HepG2 (cell line): ENCODE measurements around the gene FAM187B. TPM values are rescaled to one million over a fixed set of nuclear protein-coding genes. Genes with fewer than 3 reads are reported as not detected.

Experiments
- ATAC-seq: fragments of 200-7000 bp; cut with Tn5 transposase; 3 replicates; pipeline ENCODE4 v1.9.1; 2020; ENCODE audit warnings: mild to moderate bottlenecking, moderate library complexity
- BruUV-seq: library from RNA; stranded (reverse); fragments of 400-500 nt; replicated peaks from 2 replicates; lab custom pipeline; 2021; lab: Mats Ljungman, UMichigan
- CTCF ChIA-PET: fragments of 300-600 bp; formaldehyde crosslinking; extraction: SDS; loops from one replicate; lab custom pipeline; 2021; ENCODE audit warnings: low total read pairs, inconsistent platforms, low intra/inter-chr PET ratio; lab: Yijun Ruan, JAX
- POLR2A ChIA-PET: fragments of 350-600 bp; sonication (Branson Sonifier 250); formaldehyde crosslinking; loops from one replicate; lab custom pipeline; 2020; ENCODE audit warnings: antibody characterized with exemption, inconsistent platforms; lab: Yijun Ruan, JAX
- DNase-seq: peaks from one replicate; pipeline ENCODE4 v3.0.0-alpha.2; 2015; ENCODE audit warnings: low spot score
- FAIRE-seq: peaks from 3 replicates; lab custom pipeline; 2011; peaks lifted over from hg19 to GRCh38; lab: Jason Lieb, UNC
- H2AFZ ChIP-seq: one replicate; pipeline ENCODE4 v1.6.1; 2011; ENCODE audit warnings: low read length, inconsistent platforms
- H3K27ac ChIP-seq: fragments of 300-600 bp; 3 replicates; pipeline ENCODE4 v1.8.0; 2011; ENCODE audit warnings: mixed run types, mild to moderate bottlenecking, mixed read lengths, low read length, inconsistent platforms; ENCODE audit not compliant: insufficient read depth; ENCODE audit errors: extremely low read length
- H3K27me3 ChIP-seq, 2 experiments: fragments of 200-600 bp in 1 of 2; 2 replicates in 1 of 2; 3 replicates in 1 of 2; pipeline versions ENCODE4 v1.6.0 to v1.8.0; 2011; ENCODE audit warnings: low read length in 2 of 2, mild to moderate bottlenecking in 2 of 2, moderate library complexity in 2 of 2, inconsistent platforms in 1 of 2; ENCODE audit not compliant: insufficient read depth in 2 of 2, control insufficient read depth in 1 of 2
- H3K36me3 ChIP-seq, 2 experiments: fragments of 200-600 bp in 1 of 2; replicated peaks in 1 of 2; 2 replicates in 1 of 2; 3 replicates in 1 of 2; pipeline versions ENCODE4 v1.5.1 to v1.8.0; 2011; ENCODE audit warnings: low read length in 2 of 2, inconsistent platforms in 1 of 2; ENCODE audit not compliant: insufficient read depth in 2 of 2, control insufficient read depth in 1 of 2
- H3K4me1 ChIP-seq: 2 replicates; pipeline ENCODE4 v1.5.1; 2012; ENCODE audit warnings: low read length, inconsistent platforms; ENCODE audit not compliant: insufficient read depth
- H3K4me2 ChIP-seq: 2 replicates; pipeline ENCODE4 v1.6.0; 2011; ENCODE audit warnings: low read depth, low read length, inconsistent platforms
- H3K4me3 ChIP-seq, 3 experiments: fragments of 200-600 bp in 1 of 3; sonication (generic), shearing (Covaris generic) in 1 of 3; replicated peaks in 1 of 3; 2 replicates each; pipeline ENCODE4 v1.5.1; 2011 to 2016; ENCODE audit warnings: low read length in 3 of 3, inconsistent platforms in 2 of 3, low read depth in 2 of 3, mild to moderate bottlenecking in 2 of 3, control low read depth in 1 of 3, mixed read lengths in 1 of 3; ENCODE audit not compliant: insufficient read depth in 1 of 3
- H3K79me2 ChIP-seq: one replicate; pipeline ENCODE4 v1.6.1; 2011; ENCODE audit warnings: low read length, inconsistent platforms; ENCODE audit not compliant: insufficient read depth
- H3K9ac ChIP-seq: 2 replicates; pipeline ENCODE4 v1.6.0; 2011; ENCODE audit warnings: mild to moderate bottlenecking, low read depth, low read length, inconsistent platforms; ENCODE audit not compliant: insufficient read depth
- H3K9me3 ChIP-seq: 2 replicates; pipeline ENCODE4 v1.5.1; 2012; ENCODE audit warnings: mild to moderate bottlenecking, low read length
- H4K20me1 ChIP-seq: 2 replicates; pipeline ENCODE4 v1.6.0; 2011; ENCODE audit warnings: inconsistent platforms, mild to moderate bottlenecking, low read length, moderate library complexity; ENCODE audit not compliant: insufficient read depth
- CBX5 ChIP-seq: sonication (generic); formaldehyde crosslinking; IDR thresholded peaks from 2 replicates; pipeline ENCODE4 v1.4.0; 2020; ENCODE audit warnings: missing genetic modification reagents, borderline replicate concordance
- CENPX ChIP-seq: sonication (generic); formaldehyde crosslinking; IDR thresholded peaks from 2 replicates; pipeline ENCODE4 v1.9.0; 2021; ENCODE audit warnings: mild to moderate bottlenecking, missing genetic modification reagents, moderate library complexity
- GFI1 ChIP-seq: sonication (generic); formaldehyde crosslinking; IDR thresholded peaks from 2 replicates; pipeline ENCODE4 v1.5.0; 2020; ENCODE audit warnings: missing genetic modification reagents, mild to moderate bottlenecking, borderline replicate concordance
- NONO ChIP-seq, 2 experiments: fragments of 450-650 bp in 1 of 2; sonication (generic) in 1 of 2; formaldehyde crosslinking in 1 of 2; IDR thresholded peaks in 1 of 2; conservative IDR thresholded peaks in 1 of 2; 2 replicates each; pipeline versions ENCODE4 v1.6.1 to v1.8.0; 2017 to 2022; ENCODE audit warnings: mild to moderate bottlenecking in 1 of 2, missing genetic modification reagents in 1 of 2, moderate library complexity in 1 of 2
- PCBP1 ChIP-seq: fragments of 200-400 bp; formaldehyde crosslinking; IDR thresholded peaks from 2 replicates; pipeline ENCODE4 v1.6.1; 2017; ENCODE audit warnings: mild to moderate bottlenecking, low read depth, low read length, borderline replicate concordance
- SIN3B ChIP-seq: fragments of 150-350 bp; IDR thresholded peaks from 2 replicates; pipeline ENCODE4 v1.6.1; 2014; ENCODE audit warnings: low read length
- SIX1 ChIP-seq: sonication (generic); formaldehyde crosslinking; IDR thresholded peaks from 2 replicates; pipeline ENCODE4 v1.4.0; 2020; ENCODE audit warnings: missing genetic modification reagents, borderline replicate concordance
- TBX2 ChIP-seq: sonication (generic); formaldehyde crosslinking; IDR thresholded peaks from 2 replicates; pipeline ENCODE4 v1.5.0; 2020; ENCODE audit warnings: missing genetic modification reagents, mild to moderate bottlenecking, borderline replicate concordance
- ZBTB20 ChIP-seq: sonication (generic); formaldehyde crosslinking; IDR thresholded peaks from 2 replicates; pipeline ENCODE4 v1.8.1; 2023; ENCODE audit warnings: missing genetic modification reagents, low read depth, mild to moderate bottlenecking, borderline replicate concordance
- ZNF180 ChIP-seq: sonication (generic); formaldehyde crosslinking; IDR thresholded peaks from 2 replicates; pipeline ENCODE4 v1.4.0; 2020; ENCODE audit warnings: low read depth, missing genetic modification reagents, borderline replicate concordance
- ZNF44 ChIP-seq: sonication (generic); formaldehyde crosslinking; IDR thresholded peaks from 2 replicates; pipeline ENCODE4 v1.5.1; 2020; ENCODE audit warnings: mild to moderate bottlenecking, missing genetic modification reagents
- ZNF547 ChIP-seq: sonication (generic); formaldehyde crosslinking; IDR thresholded peaks from 2 replicates; pipeline ENCODE4 v1.5.1; 2020; ENCODE audit warnings: mild to moderate bottlenecking, missing genetic modification reagents
- ZNF567 ChIP-seq: sonication (generic); formaldehyde crosslinking; IDR thresholded peaks from 2 replicates; pipeline ENCODE4 v1.8.1; 2023; ENCODE audit warnings: mild to moderate bottlenecking, missing genetic modification reagents, borderline replicate concordance
- ZNF878 ChIP-seq: sonication (generic); formaldehyde crosslinking; IDR thresholded peaks from 2 replicates; pipeline ENCODE4 v1.8.1; 2023; ENCODE audit warnings: mild to moderate bottlenecking, missing genetic modification reagents, moderate library complexity
- ZSCAN25 ChIP-seq: sonication (generic); formaldehyde crosslinking; IDR thresholded peaks from 2 replicates; pipeline ENCODE4 v1.8.0; 2022; ENCODE audit warnings: mild to moderate bottlenecking, missing genetic modification reagents
- WGBS: methylation state at CpG from one replicate; pipeline ENCODE4 v1.1.6; 2017; ENCODE audit warnings: low lambda C conversion rate; 5-methylcytosine and 5-hydroxymethylcytosine counted together
- in situ Hi-C: cut with HindIII; loops from 2 replicates; pipeline ENCODE4 v1.10.0; 2017; ENCODE audit warnings: low pct_unique_long_range_greater_than_20kb; ENCODE audit not compliant: extremely low pct_ligation_motif_present
- intact Hi-C: fragments of 100-400 bp; cut with micrococcal nuclease; formaldehyde crosslinking; loops from one replicate; pipeline ENCODE4 v1.10.0; 2022; ENCODE audit not compliant: unreplicated experiment
- polyA plus RNA-seq, 8 experiments: library from polyadenylated mRNA; depleted of rRNA in 3 of 8; stranded (reverse) in 7 of 8; unstranded in 1 of 8; fragments of >200 nt; fragmentation: Illumina TruSeq in 4 of 8; extraction: Trizol in 4 of 8; gene quantifications; 2 replicates each; pipeline versions ENCODE4 v1.2.1 to v1.2.3, GENCODE V29; 2011 to 2016; ENCODE audit warnings: low read depth in 4 of 8, missing spikeins in 1 of 8, mixed read lengths in 1 of 8; ENCODE audit not compliant: insufficient read depth in 1 of 8
- total RNA-seq, 5 experiments: library from RNA; depleted of rRNA; stranded (reverse); fragments of >200 nt; fragmentation: Illumina TruSeq; extraction: Trizol; gene quantifications; 2 replicates each; pipeline ENCODE4 v1.2.3, GENCODE V29; 2016; ENCODE audit warnings: low read depth in 1 of 5
- TF ChIP-seq, protein P1 (sequence below): sonication (generic); formaldehyde crosslinking; IDR thresholded peaks from 2 replicates; pipeline ENCODE4 v1.4.0; 2020; ENCODE audit warnings: mild to moderate bottlenecking, missing genetic modification reagents
- TF ChIP-seq, protein P2 (sequence below): sonication (generic); formaldehyde crosslinking; IDR thresholded peaks from 2 replicates; pipeline ENCODE4 v1.8.0; 2022; ENCODE audit warnings: mild to moderate bottlenecking, missing genetic modification reagents, moderate library complexity

The FAM187B gene
- total and polyA plus RNA-seq, 2 of the 13 experiments (the other 11 are each of a cell fraction or from before 2014, with no cell fraction given) = not detected

DNA sequence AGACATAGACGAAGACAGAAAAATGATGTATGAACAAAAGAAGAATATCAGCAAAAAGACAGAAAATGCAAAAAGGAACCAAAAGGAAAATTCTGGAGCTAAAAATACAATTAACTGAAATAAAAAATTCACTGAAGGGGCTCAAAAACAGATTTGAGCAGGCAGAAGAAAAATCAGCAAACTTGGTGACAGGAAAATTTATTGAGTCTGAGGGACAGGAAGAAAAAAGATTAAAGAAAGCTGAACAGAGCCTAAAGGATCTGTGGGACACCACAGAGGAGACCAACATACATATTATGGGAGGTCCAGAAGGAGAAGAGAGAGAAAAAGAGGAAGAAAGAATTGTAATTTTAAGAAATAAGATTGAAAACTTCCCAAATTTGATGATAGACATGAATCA is 12.9 kb upstream of the FAM187B start:
- Histone ChIP-seq H3K27me3 (no peaks in the 10 kb centered on the region), H2AFZ (no peak overlapping the region), H3K36me3 (no peaks in the 10 kb centered on the region), H4K20me1 (no peaks in the 10 kb centered on the region), H3K4me3 (no peak overlapping the region), H3K4me2 (no peak overlapping the region), H3K27ac (no peak overlapping the region), H3K9me3 (no peaks in the 10 kb centered on the region), H3K79me2 (no peaks in the 10 kb centered on the region), H3K4me1 (no peaks in the 10 kb centered on the region), H3K9ac (no peak overlapping the region)
- FAIRE-seq (no peak), DNase-seq (no peak), ATAC-seq (no peak)
- TF ChIP-seq ZNF44 (CRISPR knock-in tag) (no peak), ZNF180 (CRISPR knock-in tag) (no peak), SIX1 (CRISPR knock-in tag) (no peak), CBX5 (CRISPR knock-in tag) (no peak), ZNF547 (CRISPR knock-in tag) (no peak), TBX2 (no peak), ZNF567 (CRISPR knock-in tag) (no peak), ZSCAN25 (CRISPR knock-in tag) (no peak), NONO (IDR thresholded peaks at IDR 0.05) (no peak), NONO (CRISPR knock-in tag; conservative IDR thresholded peaks at IDR 0.05) (no peak)
- in situ Hi-C loops = no loop called here
- BruUV-seq = no TSS peak
- ChIA-PET CTCF (no interaction called here), POLR2A (no interaction called here)
- WGBS = 0% methylated on average over 1 of the region's 1 CpG
- intact Hi-C loops = loop anchor here (10.0 kb wide), 1 partner anchor 253 kb away; the partner anchor contains the start of gene KRTDAP

DNA sequence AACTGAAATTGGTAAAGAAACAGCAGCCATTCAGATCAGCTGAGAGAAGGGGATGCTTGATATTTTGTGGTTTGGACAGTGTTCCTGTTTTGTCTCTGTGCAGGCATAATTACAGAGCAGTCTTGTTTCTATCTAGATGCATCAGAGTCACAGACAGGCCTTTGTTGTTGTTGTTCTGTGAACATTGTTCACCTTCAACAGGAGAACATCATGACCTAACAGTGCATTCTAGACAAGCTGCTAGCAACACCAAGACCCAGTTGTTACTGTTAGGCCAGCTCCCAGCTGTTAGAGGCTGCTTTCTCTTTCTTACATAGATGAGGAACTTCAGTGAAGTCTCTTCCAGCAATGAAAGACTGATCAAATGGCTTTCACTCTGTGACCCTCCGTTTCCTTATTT is 11.8 kb upstream of the FAM187B start:
- Histone ChIP-seq H3K4me1 (no peaks in the 10 kb centered on the region), H3K4me2 (no peak overlapping the region), H3K9ac (no peak overlapping the region), H3K27ac (no peak overlapping the region), H3K27me3 (no peaks in the 10 kb centered on the region)
- POLR2A ChIA-PET = no interaction called here
- ATAC-seq = no peak
- BruUV-seq = no TSS peak
- TF ChIP-seq CENPX (CRISPR knock-in tag) = no peak
- TF ChIP-seq SIN3B = no peak
- TF ChIP-seq, protein P1, sequence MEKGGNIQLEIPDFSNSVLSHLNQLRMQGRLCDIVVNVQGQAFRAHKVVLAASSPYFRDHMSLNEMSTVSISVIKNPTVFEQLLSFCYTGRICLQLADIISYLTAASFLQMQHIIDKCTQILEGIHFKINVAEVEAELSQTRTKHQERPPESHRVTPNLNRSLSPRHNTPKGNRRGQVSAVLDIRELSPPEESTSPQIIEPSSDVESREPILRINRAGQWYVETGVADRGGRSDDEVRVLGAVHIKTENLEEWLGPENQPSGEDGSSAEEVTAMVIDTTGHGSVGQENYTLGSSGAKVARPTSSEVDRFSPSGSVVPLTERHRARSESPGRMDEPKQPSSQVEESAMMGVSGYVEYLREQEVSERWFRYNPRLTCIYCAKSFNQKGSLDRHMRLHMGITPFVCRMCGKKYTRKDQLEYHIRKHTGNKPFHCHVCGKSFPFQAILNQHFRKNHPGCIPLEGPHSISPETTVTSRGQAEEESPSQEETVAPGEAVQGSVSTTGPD (CRISPR knock-in tag) = no peak
- no peak for TF ChIP-seq ZNF878 (CRISPR knock-in tag)
- no peak for TF ChIP-seq ZBTB20 (CRISPR knock-in tag)
- no peak for TF ChIP-seq GFI1
- TF ChIP-seq PCBP1 = no peak
- TF ChIP-seq, protein P2, sequence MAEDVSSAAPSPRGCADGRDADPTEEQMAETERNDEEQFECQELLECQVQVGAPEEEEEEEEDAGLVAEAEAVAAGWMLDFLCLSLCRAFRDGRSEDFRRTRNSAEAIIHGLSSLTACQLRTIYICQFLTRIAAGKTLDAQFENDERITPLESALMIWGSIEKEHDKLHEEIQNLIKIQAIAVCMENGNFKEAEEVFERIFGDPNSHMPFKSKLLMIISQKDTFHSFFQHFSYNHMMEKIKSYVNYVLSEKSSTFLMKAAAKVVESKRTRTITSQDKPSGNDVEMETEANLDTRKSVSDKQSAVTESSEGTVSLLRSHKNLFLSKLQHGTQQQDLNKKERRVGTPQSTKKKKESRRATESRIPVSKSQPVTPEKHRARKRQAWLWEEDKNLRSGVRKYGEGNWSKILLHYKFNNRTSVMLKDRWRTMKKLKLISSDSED = no peak
- TF ChIP-seq, all 625 proteins: peak for 0
- H3K4me3 ChIP-seq = no peak overlapping the region
- no peak for FAIRE-seq
- no peaks in the 10 kb centered on the region for H3K79me2 ChIP-seq
- CTCF ChIA-PET = no interaction called here
- 0% methylated on average over 1 of the region's 1 CpG for WGBS
- no peak overlapping the region for H2AFZ ChIP-seq
- in situ Hi-C loops = no loop called here
- no peak for DNase-seq
- H4K20me1 ChIP-seq = no peaks in the 10 kb centered on the region
- intact Hi-C loops = loop anchor here (10.0 kb wide), 1 partner anchor 254 kb away; the partner anchor contains the start of gene KRTDAP
- no peaks in the 10 kb centered on the region for H3K36me3 ChIP-seq
- no peaks in the 10 kb centered on the region for H3K9me3 ChIP-seq
